C1 segment of cervical spinal cord (tissue), 14 donors: ENCODE measurements around the gene FAM83B.
A peak's percentile ranks its signal among the peaks of the same experiment; 100 is the strongest.
"Not testable (repeated sequence)": the region's sequence is repeated elsewhere in the genome, so short reads cannot be mapped to it uniquely, and the experiment has no call there.

Experiments
- DNase-seq, 14 donors: peaks; one replicate each; lab custom pipeline; 2025; lab: John Stamatoyannopoulos, UW

The FAM83B gene

GRCh38 chr6:54898767-54899166, 52.2 kb downstream of the FAM83B start:
- no peak for DNase-seq

- DNase-seq = no peak
These were observed 52.9 kb downstream of the FAM83B start for GRCh38 chr6:54899442-54899841.

GRCh38 chr6:54899986-54900385, 53.4 kb downstream of the FAM83B start:
- DNase-seq = no peak

- DNase-seq = no peak
These were observed 54.1 kb downstream of the FAM83B start for GRCh38 chr6:54900666-54901065.

- no peak for DNase-seq
These were observed 57.3 kb downstream of the FAM83B start for GRCh38 chr6:54903884-54904283.

GRCh38 chr6:54907355-54907754, 60.8 kb downstream of the FAM83B start:
- no peak for DNase-seq

- no peak for DNase-seq
These were observed 62.6 kb downstream of the FAM83B start for GRCh38 chr6:54909184-54909583.

GRCh38 chr6:54910431-54910884, 63.9 kb downstream of the FAM83B start:
- peak in 2 of 14 donors; percentile 0 to 2 for DNase-seq

GRCh38 chr6:54910921-54911320, 64.3 kb downstream of the FAM83B start:
- no peak for DNase-seq

GRCh38 chr6:54913211-54913610, 66.6 kb downstream of the FAM83B start:
- no peak for DNase-seq

GRCh38 chr6:54916858-54917257, 70.3 kb downstream of the FAM83B start:
- no peak for DNase-seq

- no peak for DNase-seq
These were observed 74.1 kb downstream of the FAM83B start for GRCh38 chr6:54920628-54921027.

- no peak for DNase-seq
These were observed 75.3 kb downstream of the FAM83B start for GRCh38 chr6:54921891-54922290.

- no peak for DNase-seq
These were observed 82.8 kb downstream of the FAM83B start for GRCh38 chr6:54929245-54929909.

GRCh38 chr6:54932622-54933021, 86.1 kb downstream of the FAM83B start:
- DNase-seq = no peak

- no peak for DNase-seq
These were observed 89.2 kb downstream of the FAM83B start for GRCh38 chr6:54935739-54936138.

- no peak for DNase-seq
These were observed 90.8 kb downstream of the FAM83B start for GRCh38 chr6:54937371-54937770.

- no peak for DNase-seq
These were observed 111.1 kb downstream of the FAM83B start for GRCh38 chr6:54957698-54958097.

- DNase-seq = no peak
These were observed 111.9 kb downstream of the FAM83B start for GRCh38 chr6:54958446-54958845.

GRCh38 chr6:54959820-54960219, 113.2 kb downstream of the FAM83B start:
- DNase-seq = no peak

GRCh38 chr6:54961372-54961771, 114.8 kb downstream of the FAM83B start:
- not testable (repeated sequence) for DNase-seq

GRCh38 chr6:54970337-54970736, 123.8 kb downstream of the FAM83B start:
- no peak for DNase-seq

GRCh38 chr6:54971825-54972224, 125.3 kb downstream of the FAM83B start:
- no peak for DNase-seq

GRCh38 chr6:54979161-54979560, 132.6 kb downstream of the FAM83B start:
- not testable (repeated sequence) for DNase-seq
